IMR-90 (cell line): ENCODE results near the gene WASF3. TPM values are rescaled to one million over a fixed set of nuclear protein-coding genes. Genes with fewer than 3 reads are reported as not detected.

Experiments used
- ATAC-seq: fragments of 200-7000 bp; cut with Tn5 transposase; 2 replicates; pipeline ENCODE4 v1.9.1; 2020; ENCODE audit warnings: low read depth, mild to moderate bottlenecking, moderate library complexity
- BruUV-seq: library from RNA; stranded (reverse); fragments of 400-500 nt; replicated peaks from 2 replicates; lab custom pipeline; 2021; lab: Mats Ljungman, UMichigan
- CTCF ChIA-PET: fragments of 300-600 bp; formaldehyde crosslinking; extraction: SDS; loops from one replicate; lab custom pipeline; 2021; ENCODE audit warnings: antibody characterized with exemption; lab: Yijun Ruan, JAX
- POLR2A ChIA-PET: fragments of 300-600 bp; sonication (Branson Sonifier 250); formaldehyde crosslinking; loops from one replicate; lab custom pipeline; 2022; ENCODE audit warnings: antibody characterized with exemption; ENCODE audit not compliant: unreplicated experiment; lab: Charles Lee
- DNase-seq: peaks from one replicate; pipeline ENCODE4 v3.0.0; 2013
- H2AFZ ChIP-seq: replicated peaks from 2 replicates; pipeline ENCODE3; 2013; ENCODE audit warnings: low read length, mild to moderate bottlenecking; ENCODE audit not compliant: poor library complexity
- H2AK5ac ChIP-seq: 2 replicates; pipeline ENCODE4 v1.6.1; 2013; ENCODE audit warnings: low read depth, low read length, inconsistent platforms
- H2AK9ac ChIP-seq: replicated peaks from 2 replicates; pipeline ENCODE3; 2013; ENCODE audit warnings: mild to moderate bottlenecking, low read depth, low read length, moderate library complexity; ENCODE audit not compliant: poor library complexity
- H2BK120ac ChIP-seq: 2 replicates; pipeline ENCODE4 v1.6.1; 2013; ENCODE audit warnings: low read depth, low read length, inconsistent platforms
- H2BK15ac ChIP-seq: 3 replicates; pipeline ENCODE4 v1.6.1; 2013; ENCODE audit warnings: low read depth, low read length, inconsistent platforms
- H2BK20ac ChIP-seq: 2 replicates; pipeline ENCODE4 v1.6.1; 2013; ENCODE audit warnings: low read depth, mild to moderate bottlenecking, inconsistent platforms, low read length, moderate library complexity
- H2BK5ac ChIP-seq: 2 replicates; pipeline ENCODE4 v1.6.1; 2013; ENCODE audit warnings: mild to moderate bottlenecking, low read depth, low read length, inconsistent platforms; ENCODE audit not compliant: poor library complexity, severe bottlenecking
- H3K14ac ChIP-seq: replicated peaks from 2 replicates; pipeline ENCODE4 v1.6.1; 2013; ENCODE audit warnings: low read depth, low read length, inconsistent platforms
- H3K18ac ChIP-seq: 2 replicates; pipeline ENCODE4 v1.6.1; 2013; ENCODE audit warnings: low read depth, low read length, control low read depth
- H3K23ac ChIP-seq: 2 replicates; pipeline ENCODE4 v1.6.1; 2013; ENCODE audit warnings: low read depth, low read length, inconsistent platforms
- H3K27ac ChIP-seq: 2 replicates; pipeline ENCODE4 v1.5.1; 2013; ENCODE audit warnings: mild to moderate bottlenecking, control low read depth, low read length; ENCODE audit not compliant: insufficient read depth
- H3K27me3 ChIP-seq: 2 replicates; pipeline ENCODE4 v1.6.1; 2013; ENCODE audit warnings: low read length; ENCODE audit not compliant: control insufficient read depth, insufficient read depth
- H3K36me3 ChIP-seq: 2 replicates; pipeline ENCODE4 v1.6.1; 2013; ENCODE audit warnings: low read length, mixed read lengths; ENCODE audit not compliant: control insufficient read depth, insufficient read depth
- H3K4ac ChIP-seq: 2 replicates; pipeline ENCODE4 v1.6.1; 2013; ENCODE audit warnings: low read depth, low read length, inconsistent platforms
- H3K4me1 ChIP-seq: 2 replicates; pipeline ENCODE4 v1.6.1; 2013; ENCODE audit warnings: low read length, mixed read lengths; ENCODE audit not compliant: control insufficient read depth, insufficient read depth
- H3K4me2 ChIP-seq: 2 replicates; pipeline ENCODE4 v1.6.1; 2013; ENCODE audit warnings: low read depth, mild to moderate bottlenecking, control low read depth, low read length, moderate library complexity
- H3K4me3 ChIP-seq: 2 replicates; pipeline ENCODE4 v1.5.1; 2013; ENCODE audit warnings: low read depth, mild to moderate bottlenecking, control low read depth, low read length, moderate library complexity; ENCODE audit not compliant: insufficient read depth
- H3K56ac ChIP-seq: 2 replicates; pipeline ENCODE4 v1.6.1; 2013; ENCODE audit warnings: low read length, inconsistent platforms; ENCODE audit not compliant: insufficient read depth; ENCODE audit errors: extremely low read depth
- H3K79me1 ChIP-seq, 2 experiments: 2 replicates each; pipeline ENCODE4 v1.6.1; 2013; ENCODE audit warnings: low read length in 2 of 2, inconsistent platforms in 1 of 2, low read depth in 1 of 2
- H3K9ac ChIP-seq: 2 replicates; pipeline ENCODE4 v1.6.1; 2013; ENCODE audit warnings: low read depth, low read length, control low read depth
- H3K9me1 ChIP-seq: 2 replicates; pipeline ENCODE4 v1.6.1; 2013; ENCODE audit warnings: low read length, inconsistent platforms; ENCODE audit not compliant: insufficient read depth
- H3K9me3 ChIP-seq: 2 replicates; pipeline ENCODE4 v1.6.1; 2013; ENCODE audit warnings: low read length; ENCODE audit not compliant: control insufficient read depth, insufficient read depth
- H4K20me1 ChIP-seq: 2 replicates; pipeline ENCODE4 v1.6.1; 2013; ENCODE audit warnings: low read length, inconsistent platforms; ENCODE audit not compliant: insufficient read depth
- H4K5ac ChIP-seq: 2 replicates; pipeline ENCODE4 v1.6.1; 2013; ENCODE audit warnings: mild to moderate bottlenecking, low read depth, low read length, control low read depth
- H4K8ac ChIP-seq, 2 experiments: 2 replicates each; pipeline ENCODE4 v1.6.1; 2013; ENCODE audit warnings: low read depth in 2 of 2, low read length in 2 of 2, control low read depth in 1 of 2, inconsistent platforms in 1 of 2
- H4K91ac ChIP-seq: 2 replicates; pipeline ENCODE4 v1.6.1; 2013; ENCODE audit warnings: low read depth, low read length, inconsistent platforms; ENCODE audit not compliant: insufficient read depth
- BHLHE40 ChIP-seq: fragments of 150-350 bp; IDR thresholded peaks from 2 replicates; pipeline ENCODE4 v1.6.1; 2016; ENCODE audit warnings: mild to moderate bottlenecking, low read depth, low read length
- CEBPB ChIP-seq: IDR thresholded peaks from 2 replicates; pipeline ENCODE4 v1.6.1; 2012; ENCODE audit warnings: low read depth, low read length, improper control_type of control experiment
- CHD1 ChIP-seq: IDR thresholded peaks from 2 replicates; pipeline ENCODE4 v1.6.1; 2012; ENCODE audit warnings: low read depth, low read length, improper control_type of control experiment
- CTCF ChIP-seq: conservative IDR thresholded peaks from 2 replicates; pipeline ENCODE4 v1.5.1; 2012; ENCODE audit warnings: mild to moderate bottlenecking, low read depth, low read length, improper control_type of control experiment
- ELK1 ChIP-seq: fragments of 150-350 bp; IDR thresholded peaks from 2 replicates; pipeline ENCODE4 v1.6.1; 2016; ENCODE audit warnings: low read depth, mild to moderate bottlenecking, low read length, moderate library complexity, borderline replicate concordance
- FOS ChIP-seq: fragments of 150-350 bp; IDR thresholded peaks from 2 replicates; pipeline ENCODE4 v1.6.1; 2016; ENCODE audit warnings: low read depth, low read length
- MAFK ChIP-seq: IDR thresholded peaks from 2 replicates; pipeline ENCODE4 v1.6.1; 2012; ENCODE audit warnings: low read depth, low read length, improper control_type of control experiment
- MAZ ChIP-seq: IDR thresholded peaks from 2 replicates; pipeline ENCODE4 v1.6.1; 2012; ENCODE audit warnings: low read depth, mild to moderate bottlenecking, low read length, improper control_type of control experiment, moderate library complexity, borderline replicate concordance
- MXI1 ChIP-seq: IDR thresholded peaks from 2 replicates; pipeline ENCODE4 v1.6.1; 2012; ENCODE audit warnings: low read depth, mild to moderate bottlenecking, low read length, moderate library complexity, borderline replicate concordance
- NFE2L2 ChIP-seq: fragments of 150-350 bp; IDR thresholded peaks from 2 replicates; pipeline ENCODE4 v1.6.1; 2016; ENCODE audit warnings: low read depth, mild to moderate bottlenecking, low read length
- POLR2A ChIP-seq: IDR thresholded peaks from 2 replicates; pipeline ENCODE4 v1.6.1; 2012; ENCODE audit warnings: mild to moderate bottlenecking, low read depth, low read length
- RAD21 ChIP-seq: IDR thresholded peaks from 2 replicates; pipeline ENCODE4 v1.6.1; 2012; ENCODE audit warnings: low read length, improper control_type of control experiment
- RCOR1 ChIP-seq: IDR thresholded peaks from 2 replicates; pipeline ENCODE4 v1.6.1; 2012; ENCODE audit warnings: mild to moderate bottlenecking, low read length, improper control_type of control experiment; ENCODE audit not compliant: insufficient replicate concordance
- RFX5 ChIP-seq: IDR thresholded peaks from 2 replicates; pipeline ENCODE4 v1.8.0; 2012; ENCODE audit warnings: low read depth, mild to moderate bottlenecking, low read length, moderate library complexity
- SMC3 ChIP-seq: fragments of 150-350 bp; IDR thresholded peaks from 2 replicates; pipeline ENCODE4 v1.6.1; 2016; ENCODE audit warnings: low read depth, mild to moderate bottlenecking, antibody characterized with exemption, low read length, moderate library complexity
- USF2 ChIP-seq: fragments of 150-350 bp; IDR thresholded peaks from 2 replicates; pipeline ENCODE4 v1.6.1; 2017; ENCODE audit warnings: mild to moderate bottlenecking, antibody characterized with exemption, low read length, low read depth
- WGBS, 2 experiments: methylation state at CpG; one replicate each; pipeline versions ENCODE4 v1.1.5 to v1.1.7; 2013; ENCODE audit warnings: missing lambda C conversion rate in 2 of 2; ENCODE audit not compliant: insufficient read length in 1 of 2; ENCODE audit errors: extremely low coverage in 2 of 2; 5-methylcytosine and 5-hydroxymethylcytosine counted together
- dilution Hi-C: fragments of 300-500 bp; cut with HindIII; formaldehyde crosslinking; loops from one replicate; pipeline ENCODE4 v1.14.3; 2018; ENCODE audit warnings: low sequenced_read_pairs; ENCODE audit not compliant: unreplicated experiment
- in situ Hi-C: fragments of 300-500 bp; cut with MboI; formaldehyde crosslinking; loops from 3 replicates; pipeline ENCODE4 v1.14.3; 2019; ENCODE audit warnings: low sequenced_read_pairs, inconsistent platforms, mixed read lengths
- intact Hi-C: fragments of 100-400 bp; cut with micrococcal nuclease; formaldehyde crosslinking; loops from 2 replicates; pipeline ENCODE4 v1.10.0; 2022
- polyA plus RNA-seq, 3 experiments: library from polyadenylated mRNA; depleted of rRNA; stranded (reverse); fragments of >200 nt; gene quantifications; 2 replicates each; pipeline ENCODE4 v1.2.3, GENCODE V29; 2012; ENCODE audit warnings: low replicate concordance in 1 of 3
- total RNA-seq: library from RNA; depleted of rRNA; stranded (reverse); fragments of >200 nt; gene quantifications from 2 replicates; pipeline ENCODE4 v1.2.3, GENCODE V29; 2012

Gene WASF3
- total and polyA plus RNA-seq, 2 of the 4 experiments (the other 2 are of a cell fraction), result 4.3 to 11.4 TPM

GRCh38 chr13:26600343-26600742 is 42.9 kb downstream of the WASF3 start:
- Histone ChIP-seq H3K4me1 (peaks cover 16% of the 10 kb centered on the region), H3K9me1 (peaks cover 3% of the 10 kb centered on the region; the same call in 1 of the 2 replicates), H2AFZ (no peak overlapping the region), H3K9ac (no peak overlapping the region), H2AK5ac (no peak overlapping the region), H3K23ac (peak overlapping the region; percentile 10; the same call in 1 of the 2 replicates), H4K91ac (no peak overlapping the region), H3K27ac (no peak overlapping the region), H3K79me1 (peaks cover 26 to 58% of the 10 kb centered on the region in 2 experiments), H4K5ac (no peak overlapping the region), H3K36me3 (no peaks in the 10 kb centered on the region), H3K27me3 (no peaks in the 10 kb centered on the region), H3K56ac (no peak overlapping the region), H4K20me1 (peaks cover 42% of the 10 kb centered on the region; the same call in 1 of the 2 replicates), H2BK20ac (peak overlapping the region; percentile 21; the same call in 1 of the 2 replicates), H2AK9ac (no peak overlapping the region), H3K4ac (no peak overlapping the region), H3K4me2 (peak overlapping the region; percentile 61), H2BK120ac (no peak overlapping the region; the same call in 1 of the 2 replicates), H2BK5ac (peak overlapping the region; percentile 10), H3K14ac (peak overlapping the region; percentile 47; the same call in 1 of the 2 replicates), H2BK15ac (no peak overlapping the region), H3K18ac (peak overlapping the region; percentile 50; the same call in 1 of the 2 replicates), H3K9me3 (no peaks in the 10 kb centered on the region; the same call in 1 of the 2 replicates), H4K8ac (peak overlapping the region in 1 of 2 experiments; percentile 3; a peak in 1 of 4 replicates), H3K4me3 (no peak overlapping the region)
- DNase-seq, result peak; percentile 45
- CTCF ChIA-PET, result no interaction called here
- POLR2A ChIA-PET, result no interaction called here
- in situ Hi-C loops, result no loop called here
- no peak for TF ChIP-seq USF2
- no peak for TF ChIP-seq BHLHE40
- no peak for TF ChIP-seq MAZ
- no peak for TF ChIP-seq FOS
- TF ChIP-seq NFE2L2, result no peak
- no peak for TF ChIP-seq RAD21
- no peak for TF ChIP-seq CTCF
- TF ChIP-seq RFX5, result no peak
- TF ChIP-seq CEBPB, result no peak
- TF ChIP-seq ELK1, result no peak
- no peak for TF ChIP-seq MXI1
- no peak for TF ChIP-seq CHD1
- no peak for TF ChIP-seq SMC3
- no peak for TF ChIP-seq POLR2A
- no peak for TF ChIP-seq MAFK
- TF ChIP-seq RCOR1, result no peak
- dilution Hi-C loops, result no loop called here
- BruUV-seq, result no TSS peak
- no CpG with 5 or more reads among the region's 1 CpG for WGBS, 2 experiments
- peak; percentile 60 for ATAC-seq
- intact Hi-C loops, result no loop called here
